Fibroblast of skin of scalp (primary cell): Measurements from ENCODE around the gene IDS.
"Not testable (repeated sequence)": the region's sequence is repeated elsewhere in the genome, so short reads cannot be mapped to it uniquely, and the experiment has no call there.

Source experiments
- DNase-seq: peaks from one replicate; pipeline ENCODE4 v3.0.0-alpha.2; 2013

The IDS gene

GRCh38 chrX:149497626-149498025 lies 7.5 kb downstream of the IDS start:
- DNase-seq, result peak; percentile 59

- DNase-seq, result no peak
Observed at GRCh38 chrX:149497054-149497453, 8.1 kb downstream of the IDS start.

- DNase-seq, result peak; percentile 84
Observed at GRCh38 chrX:149495573-149496071, 9.5 kb downstream of the IDS start.

DNA sequence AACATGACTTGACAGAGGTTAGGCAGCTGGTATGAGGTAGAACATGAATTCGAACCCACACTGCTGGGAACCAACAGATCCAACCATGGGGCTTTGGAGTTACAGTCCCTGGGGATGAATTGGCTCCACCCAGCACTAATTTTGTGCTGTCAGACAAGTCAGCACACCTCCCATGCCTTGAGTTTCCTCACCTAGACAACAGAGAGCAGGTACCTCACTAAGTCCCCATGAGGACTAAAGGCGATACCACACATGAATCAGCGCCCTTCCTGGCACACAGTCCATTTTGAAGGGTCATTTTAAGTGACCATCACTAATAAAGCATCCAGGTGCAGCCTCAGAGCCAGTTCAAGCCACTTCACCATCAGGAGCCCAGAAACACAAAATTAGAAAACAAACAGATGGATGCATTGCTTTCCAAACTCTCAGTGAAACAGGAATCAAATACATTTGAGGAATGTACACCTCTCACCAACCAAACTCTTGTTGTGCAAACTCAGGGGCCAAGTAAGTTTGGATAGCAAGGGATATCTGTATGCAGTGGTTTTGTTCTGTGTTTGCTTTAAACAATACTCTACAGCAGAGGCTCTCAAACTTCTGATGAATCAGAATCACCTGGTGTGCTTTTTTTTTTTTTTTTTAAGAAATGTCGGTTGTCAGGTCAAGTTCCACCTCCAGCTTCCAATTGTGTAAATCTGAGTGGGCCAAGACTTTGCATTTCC lies 10.1 kb downstream of the IDS start:
- no peak for DNase-seq

GRCh38 chrX:149493567-149494562 lies 11.2 kb downstream of the IDS start:
- DNase-seq, result no peak

GRCh38 chrX:149491812-149492211 lies 13.3 kb downstream of the IDS start:
- no peak for DNase-seq

DNA sequence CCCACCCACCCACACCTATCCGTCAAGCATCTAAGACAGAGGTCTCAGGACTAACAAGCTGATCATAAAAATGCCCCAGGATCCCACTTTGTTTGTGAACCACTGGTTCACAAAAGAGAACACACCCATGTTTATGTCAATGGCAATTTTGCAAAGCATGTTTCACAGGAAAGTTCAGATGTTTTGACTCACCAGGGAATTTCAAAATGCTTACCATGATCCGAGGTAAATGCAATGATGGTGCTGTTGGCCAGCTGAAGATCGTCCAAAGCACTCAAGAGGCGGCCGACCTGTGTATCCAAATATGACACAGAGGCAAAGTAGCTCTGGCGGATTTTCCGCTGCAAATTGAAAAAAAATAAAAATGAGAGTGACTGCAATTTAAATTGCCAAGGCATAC lies 15.0 kb downstream of the IDS start:
- DNase-seq, result no peak

DNA sequence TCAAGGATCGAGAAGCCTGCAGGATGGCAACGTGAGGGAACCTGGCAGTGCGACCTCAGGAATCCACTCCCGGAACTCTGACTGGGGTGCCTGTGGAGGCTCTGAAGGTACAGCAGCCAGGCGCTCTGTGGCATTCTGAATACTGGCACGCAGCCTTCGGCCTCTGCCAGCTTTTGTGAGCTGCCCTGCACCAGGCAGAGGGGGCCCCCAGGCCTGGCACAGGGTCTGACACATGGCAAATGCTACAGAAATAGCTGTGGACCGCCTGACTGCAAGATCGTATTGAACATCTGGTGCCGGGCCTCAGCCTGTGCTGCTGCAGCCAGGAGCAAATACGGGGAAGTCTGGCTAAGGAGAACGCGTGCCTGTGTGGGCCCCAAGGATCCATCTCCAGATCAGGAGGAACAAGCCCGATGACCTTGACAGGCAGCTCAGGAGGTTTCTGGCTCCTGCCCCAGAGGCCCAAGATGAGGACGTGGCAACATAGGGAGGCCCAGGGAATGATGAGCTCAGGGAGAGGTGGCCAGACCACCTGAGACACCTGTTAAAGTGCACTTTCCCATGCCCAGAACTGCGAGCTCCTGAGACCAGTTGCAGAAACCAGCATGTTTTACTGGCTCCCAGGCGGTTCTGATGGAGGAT lies 16.6 kb downstream of the IDS start:
- DNase-seq, result not testable (repeated sequence)

DNA sequence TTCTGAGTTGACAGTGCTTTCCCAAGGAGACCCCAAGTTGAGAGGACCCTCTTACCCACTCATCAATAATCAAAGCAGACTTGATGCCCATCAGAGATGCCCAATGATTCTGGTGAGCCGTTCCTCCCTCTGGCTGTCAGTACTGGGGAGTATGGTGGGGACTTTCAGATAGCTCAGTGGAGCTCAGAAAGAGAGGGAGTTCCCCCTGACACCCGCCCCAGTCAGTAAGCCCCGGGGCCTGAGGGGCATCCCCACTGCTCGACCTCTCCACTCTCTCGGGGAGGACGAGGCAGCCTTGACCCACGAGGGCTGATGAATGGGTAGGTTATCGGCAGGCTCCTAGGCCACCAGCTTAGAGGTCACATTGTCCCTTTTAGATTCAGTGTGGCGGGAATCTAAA lies 17.1 kb downstream of the IDS start:
- DNase-seq, result not testable (repeated sequence)

DNA sequence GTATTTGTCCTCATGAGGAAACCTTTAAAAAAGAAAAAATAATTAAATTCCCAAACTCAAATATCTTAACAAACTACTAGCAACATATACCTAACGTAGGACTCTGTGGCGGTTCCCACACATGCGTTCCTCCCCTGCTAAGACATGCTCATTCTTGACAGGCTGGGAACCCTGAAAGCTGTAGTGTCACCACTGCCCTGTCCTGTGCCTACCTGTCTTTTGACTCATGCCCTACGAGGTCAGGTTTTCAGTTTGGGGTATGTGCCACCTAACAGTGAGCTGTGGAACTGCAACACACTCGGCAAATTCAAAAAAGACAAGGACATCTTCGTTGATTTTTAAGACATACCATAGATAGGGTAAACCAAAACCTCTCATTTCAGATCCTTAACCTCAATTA lies 17.8 kb downstream of the IDS start:
- DNase-seq, result no peak

GRCh38 chrX:149476513-149476912 lies 28.6 kb downstream of the IDS start:
- no peak for DNase-seq

GRCh38 chrX:149473966-149474365 lies 31.1 kb downstream of the IDS start:
- DNase-seq, result no peak

DNA sequence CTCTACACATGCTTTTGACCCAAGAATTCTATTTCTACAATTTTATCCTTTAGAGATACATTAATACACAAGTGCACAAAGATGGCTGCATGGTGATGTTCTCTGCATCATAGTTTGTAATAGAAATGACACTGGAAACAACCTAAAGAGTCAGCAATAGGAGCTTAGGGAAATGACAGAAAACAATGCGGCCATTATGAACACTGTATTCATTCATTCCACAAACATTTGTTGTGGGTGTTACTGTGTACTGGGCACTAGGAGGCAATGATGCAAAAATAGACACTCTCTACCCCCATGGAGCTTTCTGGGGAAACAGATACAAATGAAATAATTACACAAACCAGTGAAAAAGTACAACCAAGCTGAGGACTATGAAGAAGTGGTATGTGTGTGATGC lies 32.0 kb downstream of the IDS start:
- no peak for DNase-seq

DNA sequence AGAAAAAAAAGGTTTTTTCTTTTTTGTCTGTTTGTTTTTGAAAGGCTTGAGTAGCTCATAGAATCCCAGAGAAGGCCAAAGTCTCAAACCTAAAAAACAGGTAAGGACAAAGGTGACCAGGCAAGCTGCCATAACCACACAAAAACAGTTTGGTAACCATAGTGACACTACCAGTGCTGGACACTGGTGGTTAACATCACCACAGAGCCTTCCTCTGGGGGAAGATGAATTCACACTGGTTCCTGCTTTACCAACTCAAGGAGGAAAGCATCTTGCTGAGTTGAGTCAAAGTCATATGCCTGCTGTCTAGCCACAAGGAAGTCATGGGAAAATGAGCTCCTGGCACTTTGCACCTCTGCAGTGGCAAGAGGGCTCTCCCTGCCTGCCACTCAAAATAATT lies 32.5 kb downstream of the IDS start:
- DNase-seq, result no peak

DNA sequence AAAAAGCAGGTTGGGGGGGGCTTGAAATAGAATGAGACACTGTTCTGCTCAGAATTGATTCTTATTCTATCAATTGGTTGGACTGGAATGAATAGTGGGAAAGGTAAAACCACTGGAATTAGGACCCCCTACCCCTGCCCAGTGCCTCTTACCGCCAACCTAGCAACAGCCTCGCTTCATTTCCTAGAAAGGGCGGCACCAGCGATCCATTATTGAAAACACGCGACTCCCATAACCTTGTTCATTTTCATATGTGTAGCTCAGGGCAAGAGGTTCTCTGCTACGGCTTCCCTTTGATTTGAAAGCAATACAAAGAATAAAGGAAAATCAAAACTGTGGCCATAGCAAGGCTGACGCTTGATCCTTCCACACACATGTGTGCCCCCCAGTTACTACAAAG lies 33.7 kb downstream of the IDS start:
- DNase-seq, result no peak

GRCh38 chrX:149470955-149471354 lies 34.2 kb downstream of the IDS start:
- peak; percentile 64 for DNase-seq

- DNase-seq, result no peak
Observed at GRCh38 chrX:149469406-149469805, 35.7 kb downstream of the IDS start.

DNA sequence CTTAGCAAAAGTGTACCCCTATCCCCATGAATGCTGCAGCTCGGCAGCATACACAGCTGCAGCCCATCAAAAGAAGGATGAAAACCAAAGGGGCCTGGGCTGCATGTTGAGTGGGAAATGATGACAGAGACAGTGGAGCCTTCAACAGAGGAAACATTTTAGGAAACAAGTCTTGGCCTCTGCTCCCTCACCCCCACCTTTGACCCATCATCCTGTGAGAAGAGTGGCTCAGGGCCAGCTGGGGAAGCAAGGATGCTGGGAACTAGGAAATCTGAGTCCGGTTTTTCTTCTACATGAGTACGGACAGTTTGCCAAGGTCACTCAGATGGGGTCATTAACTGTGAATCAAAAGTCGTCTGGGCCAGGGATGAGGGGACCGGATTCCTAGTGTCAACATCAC lies 37.2 kb downstream of the IDS start:
- no peak for DNase-seq

GRCh38 chrX:149467461-149467860 lies 37.6 kb downstream of the IDS start:
- DNase-seq, result no peak

- DNase-seq, result peak; percentile 64
Observed at GRCh38 chrX:149462849-149463248, 42.3 kb downstream of the IDS start.

DNA sequence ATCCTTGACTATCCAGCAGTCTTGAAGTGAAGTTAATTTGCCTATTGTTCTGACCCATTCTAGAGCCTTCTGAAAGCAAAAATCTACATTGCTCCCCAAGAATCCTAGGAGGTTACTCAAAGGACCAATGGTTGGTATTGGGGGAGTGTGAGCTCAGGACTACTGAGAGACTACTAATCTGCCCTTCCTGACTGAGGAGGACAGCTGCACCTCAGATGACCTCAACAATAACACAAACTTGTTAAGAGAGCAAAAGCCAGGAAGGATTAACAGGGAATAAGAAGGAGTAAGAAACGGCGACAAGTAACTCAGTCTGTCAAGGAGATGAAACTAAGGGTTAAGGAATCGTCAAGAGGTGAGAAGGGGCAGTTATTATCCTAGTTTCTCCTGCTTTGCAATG lies 43.4 kb downstream of the IDS start:
- no peak for DNase-seq

- DNase-seq, result no peak
Observed at GRCh38 chrX:149458586-149458985, 46.5 kb downstream of the IDS start.
